SU-DHL-6 (cell line): ENCODE results near the gene SULT1C3.

ENCODE experiments used
- H2AFZ ChIP-seq: fragments of 200-600 bp; sonication (generic); 2 replicates; pipeline ENCODE4 v1.6.1; 2014; ENCODE audit warnings: low read depth, mild to moderate bottlenecking, moderate library complexity, mixed read lengths, antibody characterized with exemption, low read length; ENCODE audit not compliant: severe bottlenecking
- H3F3A ChIP-seq: fragments of 200-600 bp; shearing (Covaris generic); 2 replicates; pipeline ENCODE4 v1.6.0; 2016; ENCODE audit warnings: antibody characterized with exemption, mild to moderate bottlenecking; ENCODE audit not compliant: insufficient read depth
- H3K27ac ChIP-seq: fragments of 200-600 bp; sonication (generic); 2 replicates; pipeline ENCODE4 v1.5.1; 2016; ENCODE audit warnings: low read depth, mild to moderate bottlenecking, low read length, moderate library complexity, mixed read lengths
- H3K27me3 ChIP-seq: fragments of 200-600 bp; sonication (generic), shearing (Covaris generic); 2 replicates; pipeline ENCODE4 v1.6.0; 2014; ENCODE audit warnings: mild to moderate bottlenecking, low read length
- H3K36me3 ChIP-seq: fragments of 200-600 bp; sonication (generic); 2 replicates; pipeline ENCODE4 v1.6.1; 2014; ENCODE audit warnings: mild to moderate bottlenecking, low read length, mixed read lengths
- H3K4me2 ChIP-seq: fragments of 300-600, 200-600 bp; shearing (Covaris generic), sonication (generic); 2 replicates; pipeline ENCODE4 v1.6.0; 2014; ENCODE audit warnings: low read length, low read depth, mild to moderate bottlenecking; ENCODE audit not compliant: poor library complexity, severe bottlenecking
- H3K4me3 ChIP-seq: fragments of 200-600 bp; sonication (generic); 2 replicates; pipeline ENCODE4 v1.5.1; 2014; ENCODE audit warnings: antibody characterized with exemption, low read length, mild to moderate bottlenecking, mixed read lengths; ENCODE audit not compliant: insufficient read depth, poor library complexity, severe bottlenecking
- H3K79me2 ChIP-seq: fragments of 200-600 bp; sonication (generic); 2 replicates; pipeline ENCODE4 v1.6.1; 2014; ENCODE audit warnings: mild to moderate bottlenecking, low read length, moderate library complexity; ENCODE audit not compliant: insufficient read depth
- H3K9ac ChIP-seq: fragments of 200-600 bp; sonication (generic); 2 replicates; pipeline ENCODE4 v1.7.0; 2014; ENCODE audit warnings: mild to moderate bottlenecking, low read length
- H3K9me2 ChIP-seq: fragments of 200-600 bp; sonication (generic); replicated peaks from 2 replicates; pipeline ENCODE4 v1.6.1; 2014; ENCODE audit warnings: low read length; ENCODE audit not compliant: insufficient read depth
- H3K9me3 ChIP-seq: fragments of 200-600 bp; sonication (generic); 2 replicates; pipeline ENCODE4 v1.6.1; 2014; ENCODE audit warnings: low read length, mixed read lengths; ENCODE audit not compliant: insufficient read depth
- H4K20me1 ChIP-seq: fragments of 200-600 bp; sonication (generic); 2 replicates; pipeline ENCODE4 v1.6.1; 2014; ENCODE audit warnings: low read depth, mild to moderate bottlenecking, antibody characterized with exemption, low read length, moderate library complexity, mixed read lengths
- EZH2phosphoT487 ChIP-seq: fragments of 200-600 bp; sonication (generic), shearing (Covaris generic); conservative IDR thresholded peaks from 2 replicates; pipeline ENCODE4 v1.6.1; 2018; ENCODE audit warnings: mild to moderate bottlenecking, antibody characterized with exemption, low read length, moderate library complexity, mixed read lengths
- TF ChIP-seq, protein P1 (sequence below): fragments of 200-600 bp; sonication (generic); IDR thresholded peaks from one replicate; pipeline ENCODE4 v1.5.1; 2017; ENCODE audit warnings: antibody characterized with exemption, mild to moderate bottlenecking, low read length, moderate library complexity; ENCODE audit not compliant: insufficient read depth, poor library complexity, severe bottlenecking

Gene SULT1C3

DNA sequence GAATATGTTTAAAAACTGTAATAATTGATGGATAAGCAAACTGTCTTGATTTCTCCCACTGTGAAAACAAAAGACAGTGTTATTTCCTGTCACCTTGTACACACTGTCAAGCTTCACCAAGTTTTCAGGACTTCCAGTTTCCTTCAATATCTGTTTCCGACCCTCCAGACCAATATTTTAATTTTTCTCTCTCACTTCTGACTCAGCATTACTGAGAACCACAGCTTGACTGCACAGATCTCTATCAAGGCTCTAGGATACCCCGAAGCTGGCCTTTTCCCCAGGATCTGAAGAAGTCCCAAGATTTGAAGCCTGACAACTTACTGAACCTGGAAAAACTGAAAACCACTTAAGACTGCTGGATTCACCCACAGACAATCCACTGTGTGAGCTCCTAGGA lies 13.2 kb upstream of the SULT1C3 start:
- Histone ChIP-seq H3K27me3 (no peaks in the 10 kb centered on the region), H3K36me3 (no peaks in the 10 kb centered on the region), H3K79me2 (no peaks in the 10 kb centered on the region), H3F3A (no peaks in the 10 kb centered on the region), H4K20me1 (no peaks in the 10 kb centered on the region), H2AFZ (no peak overlapping the region), H3K27ac (no peak overlapping the region), H3K9me3 (no peaks in the 10 kb centered on the region), H3K4me2 (no peak overlapping the region), H3K4me3 (no peak overlapping the region), H3K9me2 (no peaks in the 10 kb centered on the region), H3K9ac (no peak overlapping the region)
- no peak for TF ChIP-seq EZH2phosphoT487
- TF ChIP-seq, protein P1, sequence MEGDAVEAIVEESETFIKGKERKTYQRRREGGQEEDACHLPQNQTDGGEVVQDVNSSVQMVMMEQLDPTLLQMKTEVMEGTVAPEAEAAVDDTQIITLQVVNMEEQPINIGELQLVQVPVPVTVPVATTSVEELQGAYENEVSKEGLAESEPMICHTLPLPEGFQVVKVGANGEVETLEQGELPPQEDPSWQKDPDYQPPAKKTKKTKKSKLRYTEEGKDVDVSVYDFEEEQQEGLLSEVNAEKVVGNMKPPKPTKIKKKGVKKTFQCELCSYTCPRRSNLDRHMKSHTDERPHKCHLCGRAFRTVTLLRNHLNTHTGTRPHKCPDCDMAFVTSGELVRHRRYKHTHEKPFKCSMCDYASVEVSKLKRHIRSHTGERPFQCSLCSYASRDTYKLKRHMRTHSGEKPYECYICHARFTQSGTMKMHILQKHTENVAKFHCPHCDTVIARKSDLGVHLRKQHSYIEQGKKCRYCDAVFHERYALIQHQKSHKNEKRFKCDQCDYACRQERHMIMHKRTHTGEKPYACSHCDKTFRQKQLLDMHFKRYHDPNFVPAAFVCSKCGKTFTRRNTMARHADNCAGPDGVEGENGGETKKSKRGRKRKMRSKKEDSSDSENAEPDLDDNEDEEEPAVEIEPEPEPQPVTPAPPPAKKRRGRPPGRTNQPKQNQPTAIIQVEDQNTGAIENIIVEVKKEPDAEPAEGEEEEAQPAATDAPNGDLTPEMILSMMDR = no peak

DNA sequence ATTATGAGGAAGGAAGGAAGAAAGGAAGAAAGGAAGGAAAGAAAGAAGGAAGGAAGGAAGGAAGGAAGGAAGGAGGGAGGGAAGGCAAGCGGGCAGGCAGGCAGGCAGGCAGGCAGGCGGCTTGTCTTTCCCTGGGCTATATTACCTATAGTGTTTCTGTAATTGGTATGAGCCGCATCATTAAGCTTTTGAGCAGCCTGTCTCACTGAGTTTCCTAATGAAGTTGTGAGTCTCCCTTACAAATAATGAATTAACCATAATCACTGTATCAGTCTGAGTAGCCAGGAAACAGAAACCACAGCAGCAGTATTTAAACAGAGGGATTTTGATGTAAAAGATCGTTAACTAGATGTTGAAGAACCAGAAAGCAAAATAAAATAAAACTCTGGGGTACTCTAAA lies 11.8 kb upstream of the SULT1C3 start:
- H2AFZ ChIP-seq = no peak overlapping the region
- H3K79me2 ChIP-seq = no peaks in the 10 kb centered on the region
- H4K20me1 ChIP-seq = no peaks in the 10 kb centered on the region
- H3K4me3 ChIP-seq = no peak overlapping the region
- H3K27me3 ChIP-seq = no peaks in the 10 kb centered on the region
- no peak overlapping the region for H3K9ac ChIP-seq
- H3F3A ChIP-seq = no peaks in the 10 kb centered on the region
- H3K9me2 ChIP-seq = no peaks in the 10 kb centered on the region
- no peak overlapping the region for H3K27ac ChIP-seq
- H3K9me3 ChIP-seq = no peaks in the 10 kb centered on the region
- TF ChIP-seq, protein P1 = no peak
- no peak for TF ChIP-seq EZH2phosphoT487
- H3K4me2 ChIP-seq = no peak overlapping the region
- no peaks in the 10 kb centered on the region for H3K36me3 ChIP-seq

DNA sequence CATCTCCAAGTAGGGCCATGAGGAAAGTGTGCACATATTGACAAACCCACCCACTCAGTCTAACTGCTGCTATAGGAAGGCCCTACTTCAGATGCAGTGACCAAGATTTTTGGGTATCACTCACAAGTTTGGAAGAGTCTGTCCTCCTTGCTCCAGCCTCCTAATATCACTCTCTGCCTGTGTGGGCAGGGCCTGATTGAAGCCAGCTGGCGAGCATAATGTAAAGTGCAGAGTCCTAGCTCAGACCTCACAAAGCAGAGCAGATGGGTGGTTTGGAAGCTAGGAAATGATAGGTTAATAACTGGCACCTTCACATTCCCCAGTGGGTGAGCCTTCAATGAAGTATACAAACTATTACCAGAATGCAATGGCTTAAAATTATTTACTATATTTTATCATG lies 11.2 kb upstream of the SULT1C3 start:
- no peak overlapping the region for H3K4me2 ChIP-seq
- no peak overlapping the region for H3K4me3 ChIP-seq
- no peaks in the 10 kb centered on the region for H4K20me1 ChIP-seq
- no peaks in the 10 kb centered on the region for H3K9me3 ChIP-seq
- H3F3A ChIP-seq = no peaks in the 10 kb centered on the region
- H3K27ac ChIP-seq = no peak overlapping the region
- H3K27me3 ChIP-seq = no peaks in the 10 kb centered on the region
- no peaks in the 10 kb centered on the region for H3K36me3 ChIP-seq
- H2AFZ ChIP-seq = no peak overlapping the region
- H3K9me2 ChIP-seq = no peaks in the 10 kb centered on the region
- no peak overlapping the region for H3K9ac ChIP-seq
- TF ChIP-seq, protein P1 = no peak
- no peak for TF ChIP-seq EZH2phosphoT487
- no peaks in the 10 kb centered on the region for H3K79me2 ChIP-seq

DNA sequence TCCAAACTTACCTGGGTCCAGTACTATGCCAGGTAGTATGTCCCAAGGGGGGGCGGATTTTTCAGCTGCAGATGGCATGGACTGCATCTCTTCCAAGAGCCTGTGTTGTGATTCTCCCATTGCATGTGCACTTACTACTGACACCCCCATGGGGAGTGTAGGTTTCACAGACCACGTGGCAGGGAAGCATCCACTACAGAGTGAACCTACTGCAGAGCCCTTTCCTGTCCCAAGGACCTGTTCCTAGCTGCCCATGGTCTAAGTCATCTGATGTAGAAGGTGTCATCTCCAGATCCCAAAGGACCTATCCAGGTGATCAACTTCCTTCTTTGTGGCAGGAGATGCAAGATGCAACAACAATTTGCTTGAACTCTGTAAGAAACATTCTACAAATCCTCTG lies 9.9 kb upstream of the SULT1C3 start:
- Histone ChIP-seq H3K27ac (no peak overlapping the region), H3K4me3 (no peak overlapping the region), H3K4me2 (no peak overlapping the region), H3K79me2 (no peaks in the 10 kb centered on the region), H3K9me2 (no peaks in the 10 kb centered on the region), H3K36me3 (no peaks in the 10 kb centered on the region), H3K9me3 (no peaks in the 10 kb centered on the region), H3K9ac (no peak overlapping the region), H3K27me3 (no peaks in the 10 kb centered on the region), H2AFZ (no peak overlapping the region), H3F3A (no peaks in the 10 kb centered on the region), H4K20me1 (no peaks in the 10 kb centered on the region)
- no peak for TF ChIP-seq EZH2phosphoT487
- TF ChIP-seq, protein P1 = no peak
